ENCODE measurements around the gene ASCC1.
"Not testable (repeated sequence)": the region's sequence is repeated elsewhere in the genome, so short reads cannot be mapped to it uniquely, and the experiment has no call there.

ASCC1 gene

GRCh38 chr10:72127571-72127970 lies 88.5 kb downstream of the ASCC1 start:
- DNase-seq = no peak

GRCh38 chr10:72126872-72127232 lies 89.2 kb downstream of the ASCC1 start:
- no peak for DNase-seq

GRCh38 chr10:72126184-72126871 lies 89.7 kb downstream of the ASCC1 start:
- DNase-seq = no peak

- peak in 1 of 51 donors; percentile 44 for DNase-seq
These were observed 91.1 kb downstream of the ASCC1 start for GRCh38 chr10:72124989-72125388.

- no peak for DNase-seq
These were observed 91.7 kb downstream of the ASCC1 start for GRCh38 chr10:72124381-72124780.

GRCh38 chr10:72123616-72124015 lies 92.5 kb downstream of the ASCC1 start:
- DNase-seq = no peak

GRCh38 chr10:72122221-72122620 lies 93.9 kb downstream of the ASCC1 start:
- DNase-seq = no peak

GRCh38 chr10:72121389-72121788 lies 94.7 kb downstream of the ASCC1 start:
- DNase-seq = no peak

- DNase-seq = no peak
These were observed 99.7 kb downstream of the ASCC1 start for GRCh38 chr10:72116372-72116771.

- no peak for DNase-seq
These were observed 101.2 kb downstream of the ASCC1 start for GRCh38 chr10:72114706-72115450.

GRCh38 chr10:72110673-72111401 lies 105.2 kb downstream of the ASCC1 start:
- DNase-seq = no peak

GRCh38 chr10:72109636-72110157 lies 106.4 kb downstream of the ASCC1 start:
- no peak for DNase-seq

GRCh38 chr10:72108830-72109635 lies 107.0 kb downstream of the ASCC1 start:
- DNase-seq = no peak

GRCh38 chr10:72108004-72108370 lies 108.1 kb downstream of the ASCC1 start:
- DNase-seq = not testable (repeated sequence)

- no peak for DNase-seq
These were observed 108.6 kb downstream of the ASCC1 start for GRCh38 chr10:72107325-72108003.

GRCh38 chr10:72106896-72107295 lies 109.2 kb downstream of the ASCC1 start:
- DNase-seq = no peak

GRCh38 chr10:72106154-72106849 lies 109.8 kb downstream of the ASCC1 start:
- DNase-seq = no peak

- no peak for DNase-seq
These were observed 110.4 kb downstream of the ASCC1 start for GRCh38 chr10:72105710-72106109.

- DNase-seq = no peak
These were observed 111.0 kb downstream of the ASCC1 start for GRCh38 chr10:72105098-72105475.

- no peak for DNase-seq
These were observed 111.5 kb downstream of the ASCC1 start for GRCh38 chr10:72104472-72105097.

Data from hypothalamus (tissue), 51 donors.